Measurements from ENCODE around the gene ARHGAP25.

DNA sequence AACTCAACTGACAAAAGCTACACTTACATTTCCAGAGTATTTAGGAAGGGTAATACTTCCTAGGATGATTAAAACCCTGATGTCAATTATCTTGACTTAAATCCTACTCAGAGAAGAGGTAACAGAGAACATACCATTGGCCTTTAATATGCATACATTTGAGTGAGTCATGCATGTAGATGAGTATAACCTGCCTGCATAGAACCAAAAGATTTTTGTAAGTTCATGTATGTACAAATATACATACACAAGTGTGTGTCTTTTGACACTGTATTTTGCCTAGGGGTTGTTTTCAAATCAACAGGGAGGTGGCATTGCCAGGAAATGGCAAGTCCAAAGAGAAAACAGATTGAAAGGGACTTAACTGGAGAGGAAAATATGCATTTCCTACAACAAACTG is 130.5 kb downstream of the ARHGAP25 start:
- TF ChIP-seq EZH2 (IDR thresholded peaks at IDR 0.05) (no peak), POLR2AphosphoS5 (IDR thresholded peaks at IDR 0.05; ENCODE audit: borderline replicate concordance, low read depth, low read length) (no peak)

Measured in SK-N-MC (cell line).